GM12801 (cell line): ENCODE measurements around the gene EBF4.

Experiments used
- TF ChIP-seq, protein P1 (sequence below): IDR thresholded peaks from one replicate; pipeline ENCODE4 v1.5.1; 2011; ENCODE audit warnings: control low read depth; ENCODE audit not compliant: insufficient read length; ENCODE audit errors: extremely low read depth

The EBF4 gene

GRCh38 chr20:2688041-2688591, 4.5 kb upstream of the EBF4 start:
- TF ChIP-seq, protein P1, sequence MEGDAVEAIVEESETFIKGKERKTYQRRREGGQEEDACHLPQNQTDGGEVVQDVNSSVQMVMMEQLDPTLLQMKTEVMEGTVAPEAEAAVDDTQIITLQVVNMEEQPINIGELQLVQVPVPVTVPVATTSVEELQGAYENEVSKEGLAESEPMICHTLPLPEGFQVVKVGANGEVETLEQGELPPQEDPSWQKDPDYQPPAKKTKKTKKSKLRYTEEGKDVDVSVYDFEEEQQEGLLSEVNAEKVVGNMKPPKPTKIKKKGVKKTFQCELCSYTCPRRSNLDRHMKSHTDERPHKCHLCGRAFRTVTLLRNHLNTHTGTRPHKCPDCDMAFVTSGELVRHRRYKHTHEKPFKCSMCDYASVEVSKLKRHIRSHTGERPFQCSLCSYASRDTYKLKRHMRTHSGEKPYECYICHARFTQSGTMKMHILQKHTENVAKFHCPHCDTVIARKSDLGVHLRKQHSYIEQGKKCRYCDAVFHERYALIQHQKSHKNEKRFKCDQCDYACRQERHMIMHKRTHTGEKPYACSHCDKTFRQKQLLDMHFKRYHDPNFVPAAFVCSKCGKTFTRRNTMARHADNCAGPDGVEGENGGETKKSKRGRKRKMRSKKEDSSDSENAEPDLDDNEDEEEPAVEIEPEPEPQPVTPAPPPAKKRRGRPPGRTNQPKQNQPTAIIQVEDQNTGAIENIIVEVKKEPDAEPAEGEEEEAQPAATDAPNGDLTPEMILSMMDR: no peak

DNA sequence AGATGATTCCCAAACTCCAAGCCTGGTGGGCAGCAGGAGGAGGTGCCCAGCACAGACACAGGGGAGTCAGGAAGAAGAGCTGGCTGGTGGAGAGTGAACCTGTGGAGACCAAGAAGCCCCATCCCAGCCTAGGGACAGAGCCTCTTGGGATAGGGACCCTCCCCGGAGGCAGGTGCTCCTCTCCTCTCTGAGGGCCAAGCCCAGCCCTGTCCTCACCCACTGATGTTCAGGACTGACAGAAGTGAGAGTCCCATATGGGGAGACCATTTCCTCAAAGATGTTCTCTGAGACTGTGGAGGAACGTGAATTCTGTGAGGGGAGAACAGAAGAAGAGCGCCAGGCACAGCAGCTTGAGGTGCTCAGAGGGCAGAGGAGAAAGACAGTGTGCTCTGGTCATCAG, 2.4 kb upstream of the EBF4 start:
- TF ChIP-seq, protein P1: no peak

- TF ChIP-seq, protein P1: no peak
Observed at GRCh38 chr20:2690718-2691117, 1.9 kb upstream of the EBF4 start.

DNA sequence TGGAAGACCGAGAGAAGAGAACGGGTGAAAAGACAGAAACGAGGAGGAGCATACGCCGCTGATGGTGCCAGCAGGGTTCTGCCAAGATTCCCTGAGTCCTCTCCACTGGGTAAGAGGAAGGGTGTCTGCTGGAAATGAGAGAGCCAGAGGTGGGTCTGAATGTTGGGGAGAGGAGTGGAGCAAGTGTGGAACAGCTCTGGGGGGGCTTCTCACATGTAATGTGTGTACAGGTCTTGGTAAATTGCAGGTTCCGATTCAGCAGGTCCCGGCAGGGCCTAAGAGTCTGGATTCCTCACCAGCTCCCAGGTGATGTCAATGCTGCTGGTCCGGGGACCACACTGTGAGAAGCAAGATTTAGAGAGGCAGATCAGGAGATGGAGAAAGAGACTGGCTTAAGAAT, 1.5 kb upstream of the EBF4 start:
- TF ChIP-seq, protein P1: no peak

DNA sequence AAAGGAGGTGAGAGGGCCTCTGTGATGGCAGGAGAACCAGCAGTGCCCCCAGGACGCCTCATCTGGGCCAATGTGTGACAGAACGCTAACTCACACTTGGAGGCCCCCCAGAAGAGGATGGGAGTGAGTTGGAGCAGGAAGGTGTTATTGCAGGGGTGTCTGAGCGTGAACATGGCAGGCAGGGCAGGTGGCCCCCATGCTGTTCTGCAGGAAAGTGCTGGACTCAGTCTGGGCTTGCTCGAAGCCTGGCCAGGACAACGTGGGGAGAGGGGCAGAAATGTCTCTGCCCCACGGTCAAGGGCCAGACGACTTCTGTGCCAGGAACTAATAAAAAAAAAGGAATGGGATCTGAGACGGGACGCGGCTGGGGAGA, 931 bp upstream of the EBF4 start:
- TF ChIP-seq, protein P1: no peak

GRCh38 chr20:2692886-2693285, 306 bp downstream of the EBF4 start:
- TF ChIP-seq, protein P1: no peak

- TF ChIP-seq, protein P1: no peak
Observed at GRCh38 chr20:2693286-2694007, 867 bp downstream of the EBF4 start.
